Pons (tissue), 1 donor: ENCODE data around the gene RNASE7.

Experiments
- DNase-seq: peaks from one replicate; pipeline ENCODE4 v3.0.0-alpha.2; 2016; ENCODE audit warnings: low spot score

RNASE7 gene

GRCh38 chr14:21068521-21069387, 26.6 kb downstream of the RNASE7 start:
- DNase-seq, result peak; percentile 73

GRCh38 chr14:21069388-21070082, 27.4 kb downstream of the RNASE7 start:
- peak; percentile 74 for DNase-seq

GRCh38 chr14:21070083-21070609, 28.0 kb downstream of the RNASE7 start, which contains the start of gene ARHGEF40:
ARHGEF40 (plus strand) TSS chr14:21070304; CDS start chr14:21070397, 93 bp downstream.
- DNase-seq, result peak; percentile 55

- DNase-seq, result peak; percentile 36
Observed at GRCh38 chr14:21070610-21071224, 28.6 kb downstream of the RNASE7 start.

- peak; percentile 78 for DNase-seq
Observed at GRCh38 chr14:21071225-21072030, 29.3 kb downstream of the RNASE7 start.

GRCh38 chr14:21072031-21072473, 29.9 kb downstream of the RNASE7 start:
- peak; percentile 74 for DNase-seq

GRCh38 chr14:21072781-21073339, 30.7 kb downstream of the RNASE7 start:
- DNase-seq, result no peak

GRCh38 chr14:21073921-21074320, 31.8 kb downstream of the RNASE7 start:
- no peak for DNase-seq

- no peak for DNase-seq
Observed at GRCh38 chr14:21074398-21075272, 32.5 kb downstream of the RNASE7 start.

GRCh38 chr14:21075719-21076437, 33.7 kb downstream of the RNASE7 start:
- no peak for DNase-seq

GRCh38 chr14:21077672-21078071, 35.5 kb downstream of the RNASE7 start:
- no peak for DNase-seq

GRCh38 chr14:21078287-21078686, 36.1 kb downstream of the RNASE7 start:
- DNase-seq, result no peak

- DNase-seq, result no peak
Observed at GRCh38 chr14:21078726-21079125, 36.6 kb downstream of the RNASE7 start.

- no peak for DNase-seq
Observed at GRCh38 chr14:21081521-21082142, 39.5 kb downstream of the RNASE7 start.

GRCh38 chr14:21083565-21084325, 41.6 kb downstream of the RNASE7 start:
- DNase-seq, result no peak

GRCh38 chr14:21084396-21084795, 42.2 kb downstream of the RNASE7 start:
- no peak for DNase-seq

GRCh38 chr14:21084998-21085853, 43.1 kb downstream of the RNASE7 start:
- no peak for DNase-seq
